ENCODE results near the gene PCDHA2. TPM values are rescaled to one million over a fixed set of nuclear protein-coding genes. Genes with fewer than 3 reads are reported as not detected.
"Not testable (repeated sequence)": the region's sequence is repeated elsewhere in the genome, so short reads cannot be mapped to it uniquely, and the experiment has no call there.

PCDHA2 gene
- total RNA-seq, 3 donors from 2014 or later, result 0.32 TPM; not detected in 2

- DNase-seq, result no peak
- Histone ChIP-seq H3K4me1 (ENCODE audit: low read depth) (no peaks in the 10 kb centered on the region), H3K36me3 (ENCODE audit: low read depth) (no peaks in the 10 kb centered on the region), H3K9me3 (peaks cover 59% of the 10 kb centered on the region), H3K4me3 (no peak within 1 kb of the TSS)
- no peak for TF ChIP-seq CTCF (IDR thresholded peaks at IDR 0.05)
- intact Hi-C loops (cut with DNase I, micrococcal nuclease), result no loop called here
- no peak for ATAC-seq
These were observed 6.3 kb downstream of the PCDHA2 start, which contains the start of gene PCDHA3 for GRCh38 chr5:140800816-140801493. Gene PCDHA3 (plus strand): TSS chr5:140801057.

- no peak for ATAC-seq
- DNase-seq, result no peak
These were observed 6.8 kb downstream of the PCDHA2 start for GRCh38 chr5:140801494-140801841.

GRCh38 chr5:140802381-140802780 is 7.7 kb downstream of the PCDHA2 start:
- ATAC-seq; DNase-seq; intact Hi-C loops (cut with DNase I, micrococcal nuclease); H3K4me3 ChIP-seq; H3K36me3 ChIP-seq (ENCODE audit: low read depth); H3K4me1 ChIP-seq (ENCODE audit: low read depth): not testable (repeated sequence)
- peaks cover 53% of the 10 kb centered on the region for H3K9me3 ChIP-seq

More at GRCh38 chr5:140801494-140801841, 6.8 kb downstream of the PCDHA2 start:
- H3K4me1 ChIP-seq (ENCODE audit: low read depth), result no peaks in the 10 kb centered on the region
- peaks cover 56% of the 10 kb centered on the region for H3K9me3 ChIP-seq
- no peak for TF ChIP-seq CTCF (IDR thresholded peaks at IDR 0.05)
- H3K4me3 ChIP-seq, result no peak overlapping the region
- no peaks in the 10 kb centered on the region for H3K36me3 ChIP-seq (ENCODE audit: low read depth)
- intact Hi-C loops (cut with DNase I, micrococcal nuclease), result no loop called here

- Histone ChIP-seq H3K4me1 (ENCODE audit: low read depth) (no peaks in the 10 kb centered on the region), H3K9me3 (peaks cover 54% of the 10 kb centered on the region), H3K36me3 (ENCODE audit: low read depth) (no peaks in the 10 kb centered on the region), H3K4me3 (no peak overlapping the region)
- ATAC-seq (no peak), DNase-seq (peak in 1 of 3 donors; percentile 43)
- intact Hi-C loops (cut with DNase I, micrococcal nuclease), result no loop called here
- TF ChIP-seq CTCF (IDR thresholded peaks at IDR 0.05), result no peak
These were observed 8.2 kb downstream of the PCDHA2 start for GRCh38 chr5:140802781-140803271.

GRCh38 chr5:140806834-140807775 is 12.5 kb downstream of the PCDHA2 start, which contains the start of gene PCDHA4:
Gene PCDHA4 (plus strand): TSS chr5:140807068.
- DNase-seq, result peak; percentile 27 to 45 (median 31)
- Histone ChIP-seq H3K4me1 (ENCODE audit: low read depth) (no peaks in the 10 kb centered on the region), H3K9me3 (peaks cover 54% of the 10 kb centered on the region), H3K4me3 (no peak within 1 kb of the TSS), H3K36me3 (ENCODE audit: low read depth) (no peaks in the 10 kb centered on the region)
- peak; percentile 56 for ATAC-seq
- intact Hi-C loops (cut with DNase I, micrococcal nuclease), result no loop called here
- TF ChIP-seq CTCF (IDR thresholded peaks at IDR 0.05), result no peak

GRCh38 chr5:140808241-140808888 is 13.7 kb downstream of the PCDHA2 start:
- H3K4me3 ChIP-seq; H3K4me1 ChIP-seq (ENCODE audit: low read depth); ATAC-seq; intact Hi-C loops (cut with DNase I, micrococcal nuclease); H3K36me3 ChIP-seq (ENCODE audit: low read depth): not testable (repeated sequence)
- peak in 1 of 3 donors; percentile 37 for DNase-seq
- H3K9me3 ChIP-seq, result peaks cover 45% of the 10 kb centered on the region
